ENCODE results near the gene CORIN. TPM values are rescaled to one million over a fixed set of nuclear protein-coding genes. Genes with fewer than 3 reads are reported as not detected.

Gene CORIN
- total and polyA plus RNA-seq, 4 donors, result 0.15 to 9.1 (median 1.0) TPM

DNA sequence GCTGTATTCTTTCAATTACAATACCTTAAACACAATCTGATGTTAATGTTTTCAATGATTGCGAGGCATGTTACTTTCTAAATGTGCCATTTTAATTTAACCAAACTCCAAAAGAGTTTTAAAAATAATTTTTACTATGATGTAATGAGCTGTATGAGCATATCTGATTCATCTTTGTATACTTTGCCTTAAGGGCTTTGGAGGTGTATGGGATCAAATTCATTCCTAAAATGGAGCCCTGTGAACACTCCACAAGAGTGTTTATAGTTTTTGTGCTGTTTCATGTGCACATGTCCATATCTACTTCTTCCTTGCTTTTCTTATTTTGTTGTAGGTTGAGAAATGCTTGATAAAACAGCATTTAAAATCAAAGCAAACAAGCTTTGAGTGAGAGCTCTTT is 270.4 kb downstream of the CORIN start:
- H3K27me3 ChIP-seq (ENCODE audit: control insufficient read depth in 3 of 3, insufficient read depth in 3 of 3, low read length in 2 of 3), result no peaks in the 10 kb centered on the region
- no peak overlapping the region for H3K4me3 ChIP-seq
- TF ChIP-seq, protein P1, sequence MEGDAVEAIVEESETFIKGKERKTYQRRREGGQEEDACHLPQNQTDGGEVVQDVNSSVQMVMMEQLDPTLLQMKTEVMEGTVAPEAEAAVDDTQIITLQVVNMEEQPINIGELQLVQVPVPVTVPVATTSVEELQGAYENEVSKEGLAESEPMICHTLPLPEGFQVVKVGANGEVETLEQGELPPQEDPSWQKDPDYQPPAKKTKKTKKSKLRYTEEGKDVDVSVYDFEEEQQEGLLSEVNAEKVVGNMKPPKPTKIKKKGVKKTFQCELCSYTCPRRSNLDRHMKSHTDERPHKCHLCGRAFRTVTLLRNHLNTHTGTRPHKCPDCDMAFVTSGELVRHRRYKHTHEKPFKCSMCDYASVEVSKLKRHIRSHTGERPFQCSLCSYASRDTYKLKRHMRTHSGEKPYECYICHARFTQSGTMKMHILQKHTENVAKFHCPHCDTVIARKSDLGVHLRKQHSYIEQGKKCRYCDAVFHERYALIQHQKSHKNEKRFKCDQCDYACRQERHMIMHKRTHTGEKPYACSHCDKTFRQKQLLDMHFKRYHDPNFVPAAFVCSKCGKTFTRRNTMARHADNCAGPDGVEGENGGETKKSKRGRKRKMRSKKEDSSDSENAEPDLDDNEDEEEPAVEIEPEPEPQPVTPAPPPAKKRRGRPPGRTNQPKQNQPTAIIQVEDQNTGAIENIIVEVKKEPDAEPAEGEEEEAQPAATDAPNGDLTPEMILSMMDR (IDR thresholded peaks at IDR 0.05; ENCODE audit: control extremely low read depth, extremely low read depth), result no peak
- ATAC-seq (ENCODE audit: insufficient read depth, low FRiP score), result no peak
- H3K4me1 ChIP-seq (ENCODE audit: control insufficient read depth in 5 of 5, insufficient read depth in 5 of 5, low read length in 5 of 5), result no peaks in the 10 kb centered on the region
- WGBS, 2 donors, result 94 to 100% methylated on average over 1 of the region's 1 CpG
- DNase-seq, result no peak
- peaks cover 12 to 39% (median 19%) of the 10 kb centered on the region in 4 donors for H3K36me3 ChIP-seq (ENCODE audit: control insufficient read depth in 4 of 4, insufficient read depth in 4 of 4, low read length in 4 of 4)
- no peaks in the 10 kb centered on the region for H3K9me3 ChIP-seq (ENCODE audit: control insufficient read depth in 4 of 4, insufficient read depth in 3 of 4, low read length in 3 of 4)
- no peak overlapping the region for H3K27ac ChIP-seq (ENCODE audit: low read depth in 1 of 2, low read length in 1 of 2)
- no peak overlapping the region for H3K9ac ChIP-seq (ENCODE audit: insufficient read depth in 1 of 2, low read length in 2 of 2)

DNA sequence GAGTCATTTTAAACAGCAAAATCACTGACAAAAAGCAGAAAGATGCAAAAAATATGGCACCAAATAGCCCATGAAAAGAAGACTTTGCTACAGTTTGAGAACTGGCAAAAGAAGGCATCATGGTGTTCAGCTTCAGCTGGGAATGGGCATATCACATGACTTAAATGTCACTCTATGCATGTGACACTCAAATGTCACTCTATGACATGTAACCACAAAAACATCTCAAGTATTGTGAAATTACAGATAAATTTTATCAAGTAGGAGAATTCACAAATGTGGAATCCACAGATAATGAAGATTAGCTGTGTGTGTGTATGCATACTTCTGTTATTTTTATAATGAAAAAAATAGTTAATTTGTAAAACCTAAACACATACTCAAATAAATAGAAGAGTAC is 270.9 kb downstream of the CORIN start:
- TF ChIP-seq, protein P1 (IDR thresholded peaks at IDR 0.05; ENCODE audit: control extremely low read depth, extremely low read depth), result no peak
- Histone ChIP-seq H3K27ac (ENCODE audit: low read depth in 1 of 2, low read length in 1 of 2) (no peak overlapping the region), H3K9me3 (ENCODE audit: control insufficient read depth in 4 of 4, insufficient read depth in 3 of 4, low read length in 3 of 4) (no peaks in the 10 kb centered on the region), H3K27me3 (ENCODE audit: control insufficient read depth in 3 of 3, insufficient read depth in 3 of 3, low read length in 2 of 3) (no peaks in the 10 kb centered on the region), H3K4me1 (ENCODE audit: control insufficient read depth in 5 of 5, insufficient read depth in 5 of 5, low read length in 5 of 5) (no peaks in the 10 kb centered on the region), H3K36me3 (ENCODE audit: control insufficient read depth in 4 of 4, insufficient read depth in 4 of 4, low read length in 4 of 4) (peaks cover 10 to 37% (median 17%) of the 10 kb centered on the region in 4 donors), H3K9ac (ENCODE audit: insufficient read depth in 1 of 2, low read length in 2 of 2) (no peak overlapping the region), H3K4me3 (no peak overlapping the region)
- no peak for ATAC-seq (ENCODE audit: insufficient read depth, low FRiP score)
- DNase-seq, result no peak

DNA sequence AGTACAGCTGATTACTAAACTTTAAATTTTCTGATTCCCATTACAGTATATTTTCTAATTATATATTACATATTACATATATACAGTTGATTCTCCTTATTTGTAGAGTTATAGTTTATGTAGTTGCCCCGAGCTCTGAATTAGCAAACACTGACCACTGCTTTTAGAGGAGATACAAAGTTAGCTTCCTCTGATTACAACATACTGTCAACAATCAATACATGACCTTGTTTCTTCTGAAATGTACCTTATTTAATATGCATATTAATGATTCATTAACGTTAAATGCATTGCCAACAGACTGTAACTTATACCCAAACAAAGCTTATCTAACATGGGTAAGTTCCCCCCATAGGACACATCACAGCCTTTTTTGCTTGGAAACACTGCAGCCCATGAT is 271.3 kb downstream of the CORIN start:
- peaks cover 10 to 36% (median 14%) of the 10 kb centered on the region in 4 donors for H3K36me3 ChIP-seq (ENCODE audit: control insufficient read depth in 4 of 4, insufficient read depth in 4 of 4, low read length in 4 of 4)

More for the DNA sequence above, 271.3 kb downstream of the CORIN start:
- H3K4me1 ChIP-seq (ENCODE audit: control insufficient read depth in 5 of 5, insufficient read depth in 5 of 5, low read length in 5 of 5), result no peaks in the 10 kb centered on the region
- TF ChIP-seq, protein P1 (IDR thresholded peaks at IDR 0.05; ENCODE audit: control extremely low read depth, extremely low read depth), result no peak
- no peak for DNase-seq
- no peaks in the 10 kb centered on the region for H3K27me3 ChIP-seq (ENCODE audit: control insufficient read depth in 3 of 3, insufficient read depth in 3 of 3, low read length in 2 of 3)
- H3K9me3 ChIP-seq (ENCODE audit: control insufficient read depth in 4 of 4, insufficient read depth in 3 of 4, low read length in 3 of 4), result no peaks in the 10 kb centered on the region
- no peak overlapping the region for H3K27ac ChIP-seq (ENCODE audit: low read depth in 1 of 2, low read length in 1 of 2)
- H3K9ac ChIP-seq (ENCODE audit: insufficient read depth in 1 of 2, low read length in 2 of 2), result no peak overlapping the region
- ATAC-seq (ENCODE audit: insufficient read depth, low FRiP score), result no peak
- WGBS, 2 donors, result 92 to 94% methylated on average over 2 of the region's 2 CpGs
- no peak overlapping the region for H3K4me3 ChIP-seq

All from lung (tissue), 12 donors.